ENCODE measurements around the gene CSTF3. TPM values are rescaled to one million over a fixed set of nuclear protein-coding genes. Genes with fewer than 3 reads are reported as not detected.
"Not testable (repeated sequence)": the region's sequence is repeated elsewhere in the genome, so short reads cannot be mapped to it uniquely, and the experiment has no call there.

CSTF3 gene
- polyA plus RNA-seq, 1 donor (not counting 4 experiments of a cell fraction or from before 2014, with no cell fraction given): 41.1 TPM

DNA sequence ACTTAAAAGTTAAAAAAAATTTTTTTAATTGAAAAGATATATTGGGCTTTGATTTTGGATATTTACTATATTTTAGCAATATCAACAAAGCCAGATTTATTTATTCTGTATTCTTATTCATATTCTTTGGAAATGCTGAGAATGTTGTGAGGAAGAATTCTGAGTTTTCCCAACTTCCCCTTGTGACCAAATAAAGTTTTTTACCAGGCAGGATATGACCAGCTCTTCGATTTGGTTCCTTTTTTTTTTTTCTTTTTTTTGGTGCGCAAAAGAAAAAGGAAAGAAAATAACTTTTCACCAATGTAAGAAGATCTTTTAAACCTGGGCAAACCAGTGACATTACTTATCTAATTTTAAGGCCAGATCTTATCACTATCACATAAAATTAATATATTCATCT lies 109.0 kb downstream of the CSTF3 start:
- Histone ChIP-seq H3K4me1 (ENCODE audit: control insufficient read depth, extremely low read depth, insufficient read depth, low read length) (no peaks in the 10 kb centered on the region), H3K36me3 (ENCODE audit: control insufficient read depth in 2 of 2, extremely low read depth in 1 of 2, insufficient read depth in 2 of 2, low read length in 2 of 2) (peaks cover 9 to 12% of the 10 kb centered on the region in 2 experiments), H3K79me2 (ENCODE audit: control insufficient read depth, insufficient read depth, low read length) (peaks cover 4% of the 10 kb centered on the region), H2AFZ (ENCODE audit: control insufficient read depth, low read length) (no peak overlapping the region), H3K27ac (ENCODE audit: control insufficient read depth, insufficient read depth, low read length) (no peak overlapping the region), H3K27me3 (ENCODE audit: control insufficient read depth, extremely low read depth, insufficient read depth, low read length) (no peaks in the 10 kb centered on the region), H3K4me3 (ENCODE audit: control insufficient read depth in 2 of 3, extremely low read depth in 1 of 3, insufficient read depth in 2 of 3, low read depth in 1 of 3, low read length in 3 of 3) (no peak overlapping the region), H4K20me1 (ENCODE audit: control insufficient read depth, extremely low read depth, insufficient read depth, low read length) (no peaks in the 10 kb centered on the region), H3K9me1 (ENCODE audit: control insufficient read depth, extremely low read depth, insufficient read depth, low read length) (peaks cover 2% of the 10 kb centered on the region), H3K9ac (ENCODE audit: control insufficient read depth, extremely low read depth, insufficient read depth, low read length) (no peak overlapping the region), H3K4me2 (ENCODE audit: control insufficient read depth, extremely low read depth, insufficient read depth, low read depth, low read length) (no peak overlapping the region), H3K9me3 (ENCODE audit: control insufficient read depth, low read depth, low read length) (no peaks in the 10 kb centered on the region)
- DNase-seq (ENCODE audit: low read depth, low spot score): no peak
- no peak for FAIRE-seq
- dilution Hi-C loops (cut with MboI; ENCODE audit: extremely low pct_ligation_motif_present, low sequenced_read_pairs): no loop called here
- TF ChIP-seq, protein P1, sequence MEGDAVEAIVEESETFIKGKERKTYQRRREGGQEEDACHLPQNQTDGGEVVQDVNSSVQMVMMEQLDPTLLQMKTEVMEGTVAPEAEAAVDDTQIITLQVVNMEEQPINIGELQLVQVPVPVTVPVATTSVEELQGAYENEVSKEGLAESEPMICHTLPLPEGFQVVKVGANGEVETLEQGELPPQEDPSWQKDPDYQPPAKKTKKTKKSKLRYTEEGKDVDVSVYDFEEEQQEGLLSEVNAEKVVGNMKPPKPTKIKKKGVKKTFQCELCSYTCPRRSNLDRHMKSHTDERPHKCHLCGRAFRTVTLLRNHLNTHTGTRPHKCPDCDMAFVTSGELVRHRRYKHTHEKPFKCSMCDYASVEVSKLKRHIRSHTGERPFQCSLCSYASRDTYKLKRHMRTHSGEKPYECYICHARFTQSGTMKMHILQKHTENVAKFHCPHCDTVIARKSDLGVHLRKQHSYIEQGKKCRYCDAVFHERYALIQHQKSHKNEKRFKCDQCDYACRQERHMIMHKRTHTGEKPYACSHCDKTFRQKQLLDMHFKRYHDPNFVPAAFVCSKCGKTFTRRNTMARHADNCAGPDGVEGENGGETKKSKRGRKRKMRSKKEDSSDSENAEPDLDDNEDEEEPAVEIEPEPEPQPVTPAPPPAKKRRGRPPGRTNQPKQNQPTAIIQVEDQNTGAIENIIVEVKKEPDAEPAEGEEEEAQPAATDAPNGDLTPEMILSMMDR (optimal IDR thresholded peaks at IDR 0.05 in 1 of 3, IDR thresholded peaks at IDR 0.05 in 1 of 3, conservative IDR thresholded peaks at IDR 0.05 in 1 of 3; ENCODE audit: extremely low read depth in 1 of 3, insufficient read depth in 2 of 3, low read length in 3 of 3): no peak
- TF ChIP-seq EZH2 (IDR thresholded peaks at IDR 0.05; ENCODE audit: low read length): no peak

DNA sequence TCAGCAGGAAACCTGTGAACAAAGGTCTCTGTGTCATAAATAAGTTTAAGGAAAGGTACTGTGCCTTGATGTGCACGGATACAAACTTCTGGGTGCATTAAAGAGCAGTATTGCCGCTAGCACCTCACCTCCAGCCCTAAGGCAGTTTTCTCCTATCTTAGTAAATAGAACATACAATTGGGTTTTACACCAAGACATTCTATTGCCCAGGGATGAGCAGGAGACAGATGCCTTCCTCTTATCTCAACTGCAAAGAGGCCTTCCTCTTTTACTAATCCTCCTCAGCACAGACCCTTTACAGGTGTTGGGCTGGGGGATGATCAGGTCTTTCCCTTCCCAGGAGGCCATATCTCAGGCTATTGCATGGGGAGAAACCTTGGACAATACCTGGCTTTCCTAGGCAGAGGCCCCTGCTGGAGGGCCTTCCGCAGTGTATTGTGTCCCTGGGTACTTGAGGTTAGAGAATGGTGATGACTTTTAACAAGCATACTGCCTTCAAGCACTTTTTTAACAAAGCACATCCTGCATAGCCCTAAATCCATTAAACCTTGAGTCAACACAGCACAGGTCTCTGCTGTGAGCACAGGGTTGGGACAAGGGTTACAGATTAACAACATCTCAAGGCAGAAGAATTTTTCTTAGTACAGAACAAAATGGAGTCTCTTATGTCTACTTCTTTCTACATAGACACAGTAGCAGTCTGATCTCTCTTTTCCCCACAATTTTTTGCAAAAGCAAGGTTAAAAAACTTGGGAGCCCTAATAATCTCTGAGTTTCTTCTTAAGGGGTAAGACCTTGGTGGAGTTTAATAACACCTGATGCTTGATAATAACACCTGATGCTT lies 111.5 kb downstream of the CSTF3 start:
- H3K9me1 ChIP-seq (ENCODE audit: control insufficient read depth, extremely low read depth, insufficient read depth, low read length); H3K4me3 ChIP-seq (ENCODE audit: control insufficient read depth in 2 of 3, extremely low read depth in 1 of 3, insufficient read depth in 2 of 3, low read depth in 1 of 3, low read length in 3 of 3); H3K27ac ChIP-seq (ENCODE audit: control insufficient read depth, insufficient read depth, low read length); H2AFZ ChIP-seq (ENCODE audit: control insufficient read depth, low read length); H3K79me2 ChIP-seq (ENCODE audit: control insufficient read depth, insufficient read depth, low read length); dilution Hi-C loops (cut with MboI; ENCODE audit: extremely low pct_ligation_motif_present, low sequenced_read_pairs); DNase-seq (ENCODE audit: low read depth, low spot score); H3K27me3 ChIP-seq (ENCODE audit: control insufficient read depth, extremely low read depth, insufficient read depth, low read length); FAIRE-seq; H3K9me3 ChIP-seq (ENCODE audit: control insufficient read depth, low read depth, low read length); H3K4me2 ChIP-seq (ENCODE audit: control insufficient read depth, extremely low read depth, insufficient read depth, low read depth, low read length); H4K20me1 ChIP-seq (ENCODE audit: control insufficient read depth, extremely low read depth, insufficient read depth, low read length); H3K9ac ChIP-seq (ENCODE audit: control insufficient read depth, extremely low read depth, insufficient read depth, low read length): not testable (repeated sequence)
- peaks cover 19% of the 10 kb centered on the region for H3K4me1 ChIP-seq (ENCODE audit: control insufficient read depth, extremely low read depth, insufficient read depth, low read length)
- peaks cover 3 to 15% of the 10 kb centered on the region in 2 experiments for H3K36me3 ChIP-seq (ENCODE audit: control insufficient read depth in 2 of 2, extremely low read depth in 1 of 2, insufficient read depth in 2 of 2, low read length in 2 of 2)

DNA sequence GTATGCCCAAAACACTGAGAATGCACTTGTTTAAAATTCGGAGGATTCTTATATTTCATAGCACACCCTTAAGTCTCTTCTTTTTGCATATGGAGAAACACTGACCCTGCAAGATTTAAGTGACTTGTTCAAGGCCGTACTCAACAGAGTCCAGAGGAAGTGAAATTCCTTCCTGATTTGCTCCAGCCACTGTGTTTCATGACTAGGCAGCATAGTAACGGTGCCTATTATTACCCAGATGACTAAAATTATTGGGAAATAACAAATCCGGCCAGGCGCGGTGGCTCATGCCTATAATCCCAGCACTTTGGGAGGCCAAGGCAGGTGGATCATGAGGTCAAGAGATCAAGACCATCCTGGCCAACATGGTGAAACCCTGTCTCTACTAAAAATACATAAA lies 112.6 kb downstream of the CSTF3 start:
- H3K27ac ChIP-seq (ENCODE audit: control insufficient read depth, insufficient read depth, low read length); dilution Hi-C loops (cut with MboI; ENCODE audit: extremely low pct_ligation_motif_present, low sequenced_read_pairs); H3K4me3 ChIP-seq (ENCODE audit: control insufficient read depth in 2 of 3, extremely low read depth in 1 of 3, insufficient read depth in 2 of 3, low read depth in 1 of 3, low read length in 3 of 3); H3K4me2 ChIP-seq (ENCODE audit: control insufficient read depth, extremely low read depth, insufficient read depth, low read depth, low read length); H3K27me3 ChIP-seq (ENCODE audit: control insufficient read depth, extremely low read depth, insufficient read depth, low read length); H3K9ac ChIP-seq (ENCODE audit: control insufficient read depth, extremely low read depth, insufficient read depth, low read length); H2AFZ ChIP-seq (ENCODE audit: control insufficient read depth, low read length); DNase-seq (ENCODE audit: low read depth, low spot score); H3K79me2 ChIP-seq (ENCODE audit: control insufficient read depth, insufficient read depth, low read length); H4K20me1 ChIP-seq (ENCODE audit: control insufficient read depth, extremely low read depth, insufficient read depth, low read length); FAIRE-seq; H3K9me1 ChIP-seq (ENCODE audit: control insufficient read depth, extremely low read depth, insufficient read depth, low read length); H3K9me3 ChIP-seq (ENCODE audit: control insufficient read depth, low read depth, low read length): not testable (repeated sequence)
- Histone ChIP-seq H3K36me3 (ENCODE audit: control insufficient read depth in 2 of 2, extremely low read depth in 1 of 2, insufficient read depth in 2 of 2, low read length in 2 of 2) (peaks cover 2 to 15% of the 10 kb centered on the region in 2 experiments), H3K4me1 (ENCODE audit: control insufficient read depth, extremely low read depth, insufficient read depth, low read length) (peaks cover 30% of the 10 kb centered on the region)

All from keratinocyte (primary cell).